Measurements from ENCODE around the gene OR2S2. TPM values are rescaled to one million over a fixed set of nuclear protein-coding genes. Genes with fewer than 3 reads are reported as not detected.
"Not testable (repeated sequence)": the region's sequence is repeated elsewhere in the genome, so short reads cannot be mapped to it uniquely, and the experiment has no call there.

Gene OR2S2
- total RNA-seq, 1 donor = under 0.01 TPM

DNA sequence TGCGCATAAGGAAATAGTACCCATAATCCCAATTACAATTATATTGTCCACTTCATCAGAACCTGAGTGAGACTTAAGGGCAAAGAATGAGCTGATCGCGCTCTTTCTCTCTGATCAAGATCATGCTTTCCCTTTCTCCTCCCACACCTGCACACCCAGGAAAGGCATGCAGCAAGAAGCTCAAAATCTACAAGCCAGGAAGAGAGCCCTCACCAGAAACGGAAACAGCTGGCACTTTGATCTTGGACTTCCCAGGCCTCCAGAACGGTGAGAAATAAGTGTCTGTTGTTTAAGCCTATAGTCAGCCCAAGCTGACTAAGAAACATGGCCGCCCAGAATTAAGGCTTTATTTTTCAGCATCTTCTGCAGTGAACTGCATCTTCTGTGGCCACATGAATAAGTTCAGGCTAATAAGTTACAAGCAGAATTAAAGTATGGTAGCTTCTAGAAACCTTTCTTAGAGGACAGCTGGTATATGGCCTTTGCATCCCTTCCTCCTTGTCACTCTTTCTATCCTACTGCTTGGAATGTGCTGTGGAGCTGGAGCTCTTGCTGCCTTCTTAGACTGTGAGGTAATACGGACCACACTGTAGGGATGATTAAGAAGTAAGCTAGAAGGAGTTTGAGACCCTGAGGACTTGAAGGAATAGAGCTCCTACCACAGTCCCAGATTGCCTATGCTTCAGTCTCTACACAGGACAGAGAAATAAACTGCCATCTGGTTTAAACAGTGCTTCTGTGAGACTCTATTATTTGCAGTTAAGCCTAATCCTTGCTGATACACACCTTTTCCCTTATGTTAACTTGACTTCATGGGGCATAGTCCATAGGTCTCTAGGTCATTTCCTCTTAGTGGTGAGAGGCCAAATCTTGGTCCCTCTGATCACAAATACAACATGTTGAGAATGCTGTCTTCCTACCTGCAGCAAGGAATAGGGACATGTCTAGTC, 17.2 kb downstream of the OR2S2 start:
- DNase-seq (ENCODE audit: low read depth) = no peak

DNA sequence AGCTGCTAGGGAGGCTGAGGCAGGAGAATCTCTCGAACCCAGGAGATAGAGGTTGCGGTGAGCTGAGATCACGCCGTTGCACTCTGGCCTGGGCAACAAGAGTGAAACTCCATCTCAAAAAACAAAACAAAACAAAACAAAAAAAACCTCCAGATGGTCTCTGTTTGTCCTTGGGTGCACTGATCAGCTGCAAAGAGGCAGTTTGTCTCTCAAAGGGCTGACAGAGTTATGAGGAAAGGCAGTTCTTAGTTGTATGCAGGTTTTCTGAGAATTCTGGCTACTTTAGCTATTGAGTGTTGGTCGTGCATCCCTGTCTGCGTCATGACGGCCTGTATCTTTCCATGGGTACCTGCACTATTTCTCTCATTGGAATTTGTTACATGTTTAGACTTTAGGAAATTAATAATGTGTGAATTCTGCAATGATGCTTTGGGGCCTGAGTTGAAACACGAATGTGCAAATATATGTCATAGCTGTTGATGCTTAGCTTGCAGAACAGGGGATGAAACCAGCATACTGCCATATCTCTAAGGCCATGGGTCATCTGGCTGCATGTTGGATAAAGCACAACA, 18.2 kb downstream of the OR2S2 start:
- TF ChIP-seq, protein P1, sequence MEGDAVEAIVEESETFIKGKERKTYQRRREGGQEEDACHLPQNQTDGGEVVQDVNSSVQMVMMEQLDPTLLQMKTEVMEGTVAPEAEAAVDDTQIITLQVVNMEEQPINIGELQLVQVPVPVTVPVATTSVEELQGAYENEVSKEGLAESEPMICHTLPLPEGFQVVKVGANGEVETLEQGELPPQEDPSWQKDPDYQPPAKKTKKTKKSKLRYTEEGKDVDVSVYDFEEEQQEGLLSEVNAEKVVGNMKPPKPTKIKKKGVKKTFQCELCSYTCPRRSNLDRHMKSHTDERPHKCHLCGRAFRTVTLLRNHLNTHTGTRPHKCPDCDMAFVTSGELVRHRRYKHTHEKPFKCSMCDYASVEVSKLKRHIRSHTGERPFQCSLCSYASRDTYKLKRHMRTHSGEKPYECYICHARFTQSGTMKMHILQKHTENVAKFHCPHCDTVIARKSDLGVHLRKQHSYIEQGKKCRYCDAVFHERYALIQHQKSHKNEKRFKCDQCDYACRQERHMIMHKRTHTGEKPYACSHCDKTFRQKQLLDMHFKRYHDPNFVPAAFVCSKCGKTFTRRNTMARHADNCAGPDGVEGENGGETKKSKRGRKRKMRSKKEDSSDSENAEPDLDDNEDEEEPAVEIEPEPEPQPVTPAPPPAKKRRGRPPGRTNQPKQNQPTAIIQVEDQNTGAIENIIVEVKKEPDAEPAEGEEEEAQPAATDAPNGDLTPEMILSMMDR (IDR thresholded peaks at IDR 0.05; ENCODE audit: insufficient read depth, low read depth, low read length) = no peak
- H3K4me3 ChIP-seq (ENCODE audit: low read depth, low read length) = no peak overlapping the region
- no peak for DNase-seq (ENCODE audit: low read depth)

More for the DNA sequence above, 17.2 kb downstream of the OR2S2 start:
- H3K4me3 ChIP-seq (ENCODE audit: low read depth, low read length) = no peak overlapping the region
- TF ChIP-seq, protein P1 (IDR thresholded peaks at IDR 0.05; ENCODE audit: insufficient read depth, low read depth, low read length) = no peak

DNA sequence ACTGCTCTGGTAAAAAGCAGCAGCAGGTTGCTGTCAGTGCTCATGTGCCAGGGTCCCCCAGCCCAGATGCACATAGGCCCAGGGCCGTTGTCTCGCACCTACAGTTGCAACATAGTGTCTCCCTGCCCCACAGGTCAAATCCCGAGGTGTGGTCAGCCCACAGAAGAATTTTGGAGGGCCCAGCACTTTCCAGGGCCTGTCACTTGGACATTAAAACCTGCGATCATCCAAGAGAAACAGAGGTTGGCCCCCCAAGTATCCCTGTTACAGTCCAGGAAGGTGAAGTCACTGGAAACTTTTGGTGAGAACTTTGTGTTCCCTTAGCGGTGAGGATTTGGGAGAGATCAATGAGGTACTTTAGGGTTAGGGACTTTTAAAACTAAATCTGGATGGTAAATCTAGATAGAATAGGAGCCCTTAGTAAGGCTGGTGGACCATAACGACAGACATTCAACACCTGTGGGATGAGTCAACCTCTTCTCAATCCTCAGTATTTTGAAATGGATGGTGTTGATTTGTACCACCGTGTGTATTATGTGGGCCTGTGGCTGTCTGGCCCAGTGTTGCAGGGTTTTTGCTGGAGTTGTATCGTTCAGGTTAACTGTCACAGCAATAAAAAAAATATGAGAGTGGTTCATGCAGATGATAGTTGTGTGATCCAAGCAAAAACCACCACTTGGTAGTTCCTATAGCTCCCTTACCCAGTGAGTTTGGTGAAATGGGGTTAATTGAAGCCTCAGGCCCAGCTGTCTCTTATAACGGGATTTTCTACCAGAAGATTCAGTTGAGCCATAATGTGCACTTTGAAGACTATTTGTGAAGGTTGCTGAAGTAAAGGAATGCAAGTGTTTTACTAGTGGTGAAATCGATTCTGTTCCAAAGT, 19.2 kb downstream of the OR2S2 start:
- H3K4me3 ChIP-seq (ENCODE audit: low read depth, low read length) = no peak overlapping the region
- TF ChIP-seq, protein P1 (IDR thresholded peaks at IDR 0.05; ENCODE audit: insufficient read depth, low read depth, low read length) = no peak
- no peak for DNase-seq (ENCODE audit: low read depth)

DNA sequence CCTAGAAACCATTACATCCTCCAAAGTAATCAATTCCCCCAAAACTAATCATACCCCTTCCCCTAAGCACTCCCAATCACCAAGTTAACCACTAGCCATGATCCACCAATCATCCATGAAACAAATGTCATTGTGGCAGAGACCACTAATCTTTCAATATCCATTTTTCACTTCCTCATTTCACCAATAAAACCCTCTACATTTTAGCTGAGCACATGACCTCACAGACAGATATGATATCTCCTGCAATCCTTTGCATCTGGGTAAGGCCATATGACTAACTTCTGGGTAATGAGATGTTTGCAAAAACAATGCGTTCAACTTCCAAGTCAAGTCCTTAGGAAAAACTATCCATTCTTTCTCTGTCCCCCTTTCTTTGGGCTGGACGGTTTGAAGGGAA, 20.7 kb downstream of the OR2S2 start:
- H3K4me3 ChIP-seq (ENCODE audit: low read depth, low read length) = no peak overlapping the region
- peak; percentile 43 for DNase-seq (ENCODE audit: low read depth)
- TF ChIP-seq, protein P1 (IDR thresholded peaks at IDR 0.05; ENCODE audit: insufficient read depth, low read depth, low read length) = no peak

DNA sequence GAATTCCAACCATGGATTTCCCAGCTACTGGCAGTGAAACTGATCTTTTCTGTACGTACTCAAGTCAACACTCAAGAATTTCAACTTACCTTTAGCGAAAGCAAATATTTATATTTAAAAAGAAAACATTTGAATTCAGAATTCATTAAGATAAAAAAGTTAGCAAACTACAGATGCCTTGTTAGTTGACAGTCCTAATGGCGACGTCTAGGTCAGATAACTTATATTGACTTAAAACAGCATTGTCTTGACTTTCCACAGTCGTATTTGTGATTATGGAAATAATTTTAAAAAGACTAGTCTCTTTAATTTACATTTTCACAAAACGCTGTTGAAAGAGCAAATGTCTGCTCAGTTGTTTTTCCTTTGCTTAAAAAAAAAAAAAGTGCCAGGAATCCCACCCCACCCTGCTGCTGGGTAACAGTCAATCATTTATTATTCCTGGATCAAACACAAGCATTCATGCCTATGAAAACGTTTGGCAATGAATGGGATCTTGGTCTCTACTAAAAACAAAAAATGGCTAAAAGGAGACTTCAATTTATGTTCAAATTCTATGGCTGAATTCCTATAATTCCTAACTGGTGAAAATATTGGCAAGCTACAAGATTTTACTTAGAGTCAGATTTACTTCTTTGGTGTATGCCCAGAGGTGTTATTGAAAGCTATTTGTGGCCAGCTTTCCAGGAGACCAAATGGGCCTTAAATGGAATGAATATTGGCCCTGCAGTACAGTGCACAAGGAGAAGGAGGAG, 22.0 kb downstream of the OR2S2 start:
- DNase-seq (ENCODE audit: low read depth) = no peak
- TF ChIP-seq, protein P1 (IDR thresholded peaks at IDR 0.05; ENCODE audit: insufficient read depth, low read depth, low read length) = no peak
- no peak overlapping the region for H3K4me3 ChIP-seq (ENCODE audit: low read depth, low read length)

DNA sequence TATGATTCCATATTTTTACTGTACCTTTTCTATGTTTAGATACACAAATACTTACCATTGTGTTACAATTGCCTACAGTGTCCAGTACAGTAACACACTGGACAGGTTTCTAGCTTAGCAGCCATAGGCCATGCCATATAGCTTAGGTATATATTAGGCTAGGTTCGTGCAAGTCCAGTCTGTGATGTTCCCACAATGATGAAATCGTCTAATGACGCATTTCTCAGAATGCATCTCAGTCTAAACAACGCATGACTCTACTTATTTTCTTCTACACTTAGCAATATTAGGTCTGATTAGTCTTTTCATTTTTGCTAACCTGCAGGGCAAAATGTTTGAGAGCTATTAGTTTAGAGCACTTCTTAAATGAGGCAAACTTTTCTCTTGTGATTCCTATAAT, 22.7 kb downstream of the OR2S2 start:
- no peak overlapping the region for H3K4me3 ChIP-seq (ENCODE audit: low read depth, low read length)
- DNase-seq (ENCODE audit: low read depth) = peak; percentile 37
- TF ChIP-seq, protein P1 (IDR thresholded peaks at IDR 0.05; ENCODE audit: insufficient read depth, low read depth, low read length) = no peak

DNA sequence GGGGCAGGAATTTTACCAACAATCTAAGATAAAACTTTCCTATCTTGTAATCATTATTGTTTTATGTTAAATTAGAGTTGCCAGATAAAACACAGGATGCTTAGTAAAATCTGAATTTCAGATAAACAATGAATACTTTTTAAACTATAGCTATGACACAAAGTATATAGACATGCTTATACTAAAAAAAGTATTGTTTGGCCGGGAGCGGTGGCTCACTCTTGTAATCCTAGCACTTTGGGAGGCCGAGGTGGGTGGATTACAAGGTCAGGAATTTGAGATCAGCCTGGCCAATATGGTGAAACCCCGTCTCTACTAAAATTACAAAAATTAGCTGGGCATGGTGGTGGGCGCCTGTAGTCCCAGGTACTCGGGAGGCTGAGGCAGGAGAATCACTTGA, 23.9 kb downstream of the OR2S2 start:
- H3K4me3 ChIP-seq (ENCODE audit: low read depth, low read length); DNase-seq (ENCODE audit: low read depth): not testable (repeated sequence)
